Measurements from ENCODE around the gene FUZ. TPM values are rescaled to one million over a fixed set of nuclear protein-coding genes. Genes with fewer than 3 reads are reported as not detected.

FUZ gene
- total and polyA plus RNA-seq, 2 donors (not counting 1 experiment from before 2014, with no cell fraction given): 8.4 to 34.3 TPM

DNA sequence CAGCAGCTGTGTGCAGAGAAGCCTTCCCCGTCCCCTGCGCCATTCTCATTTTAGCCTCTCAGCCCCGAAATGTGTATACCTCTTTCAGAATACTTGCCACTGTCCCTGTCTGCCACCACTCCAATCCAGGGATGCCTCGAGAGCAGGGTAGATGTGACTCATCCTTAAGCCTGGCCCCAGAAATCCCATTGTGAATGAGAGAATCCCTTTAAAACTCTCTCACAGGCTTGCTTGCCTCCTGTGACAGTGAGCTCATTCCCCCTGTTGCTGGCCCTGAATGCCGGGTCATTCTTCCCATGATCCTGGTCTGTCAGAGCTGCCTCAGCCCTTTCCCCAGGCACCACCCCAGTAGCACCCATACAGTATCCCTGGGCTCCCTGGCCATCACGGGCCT is 36.7 kb downstream of the FUZ start:
- peaks cover 5% of the 10 kb centered on the region for H3K36me3 ChIP-seq (ENCODE audit: control insufficient read depth, insufficient read depth, low read length)
- H2AFZ ChIP-seq (ENCODE audit: low read length): no peak overlapping the region
- no peak for TF ChIP-seq EZH2 (IDR thresholded peaks at IDR 0.05; ENCODE audit: low read length, missing control alignments)
- TF ChIP-seq CTCF (conservative IDR thresholded peaks at IDR 0.05 in 1 of 2, IDR thresholded peaks at IDR 0.05 in 1 of 2; ENCODE audit: low read depth in 1 of 2, low read length in 2 of 2): no peak
- H3K9ac ChIP-seq (ENCODE audit: insufficient read depth, low read length): no peak overlapping the region
- H3K79me2 ChIP-seq (ENCODE audit: control insufficient read depth, insufficient read depth, low read length): peaks cover 54% of the 10 kb centered on the region
- H4K20me1 ChIP-seq (ENCODE audit: control insufficient read depth, extremely low read depth, insufficient read depth, low read length): no peaks in the 10 kb centered on the region
- H3K4me3 ChIP-seq (replicated peaks in 1 of 4; ENCODE audit: control extremely low read depth in 1 of 4, insufficient read depth in 1 of 4, low read depth in 3 of 4, low read length in 4 of 4): no peak overlapping the region
- H3K9me3 ChIP-seq (ENCODE audit: control insufficient read depth, insufficient read depth, low read depth, low read length): no peaks in the 10 kb centered on the region
- no peaks in the 10 kb centered on the region for H3K27me3 ChIP-seq (ENCODE audit: control insufficient read depth, insufficient read depth, low read length)
- no peak overlapping the region for H3K27ac ChIP-seq (ENCODE audit: insufficient read depth, low read length)
- no peak for DNase-seq (ENCODE audit: low read depth in 2 of 2)
- H3K4me1 ChIP-seq (ENCODE audit: control insufficient read depth, extremely low read depth, insufficient read depth, low read length): no peaks in the 10 kb centered on the region
- H3K4me2 ChIP-seq (ENCODE audit: extremely low read depth, insufficient read depth, low read length): no peak overlapping the region

- no peaks in the 10 kb centered on the region for H3K4me1 ChIP-seq (ENCODE audit: control insufficient read depth, extremely low read depth, insufficient read depth, low read length)
- H3K27ac ChIP-seq (ENCODE audit: insufficient read depth, low read length): no peak overlapping the region
- no peak overlapping the region for H3K4me3 ChIP-seq (replicated peaks in 1 of 4; ENCODE audit: control extremely low read depth in 1 of 4, insufficient read depth in 1 of 4, low read depth in 3 of 4, low read length in 4 of 4)
- peaks cover 54% of the 10 kb centered on the region for H3K79me2 ChIP-seq (ENCODE audit: control insufficient read depth, insufficient read depth, low read length)
- no peak overlapping the region for H3K9ac ChIP-seq (ENCODE audit: insufficient read depth, low read length)
- H3K4me2 ChIP-seq (ENCODE audit: extremely low read depth, insufficient read depth, low read length): no peak overlapping the region
- no peak for DNase-seq (ENCODE audit: low read depth in 2 of 2)
- H4K20me1 ChIP-seq (ENCODE audit: control insufficient read depth, extremely low read depth, insufficient read depth, low read length): no peaks in the 10 kb centered on the region
- no peaks in the 10 kb centered on the region for H3K9me3 ChIP-seq (ENCODE audit: control insufficient read depth, insufficient read depth, low read depth, low read length)
- TF ChIP-seq CTCF (conservative IDR thresholded peaks at IDR 0.05 in 1 of 2, IDR thresholded peaks at IDR 0.05 in 1 of 2; ENCODE audit: low read depth in 1 of 2, low read length in 2 of 2) (no peak), EZH2 (IDR thresholded peaks at IDR 0.05; ENCODE audit: low read length, missing control alignments) (no peak)
- H3K36me3 ChIP-seq (ENCODE audit: control insufficient read depth, insufficient read depth, low read length): peaks cover 4% of the 10 kb centered on the region
- no peak overlapping the region for H2AFZ ChIP-seq (ENCODE audit: low read length)
- H3K27me3 ChIP-seq (ENCODE audit: control insufficient read depth, insufficient read depth, low read length): no peaks in the 10 kb centered on the region
Observed at GRCh38 chr19:49775742-49776370, 37.2 kb downstream of the FUZ start.

DNA sequence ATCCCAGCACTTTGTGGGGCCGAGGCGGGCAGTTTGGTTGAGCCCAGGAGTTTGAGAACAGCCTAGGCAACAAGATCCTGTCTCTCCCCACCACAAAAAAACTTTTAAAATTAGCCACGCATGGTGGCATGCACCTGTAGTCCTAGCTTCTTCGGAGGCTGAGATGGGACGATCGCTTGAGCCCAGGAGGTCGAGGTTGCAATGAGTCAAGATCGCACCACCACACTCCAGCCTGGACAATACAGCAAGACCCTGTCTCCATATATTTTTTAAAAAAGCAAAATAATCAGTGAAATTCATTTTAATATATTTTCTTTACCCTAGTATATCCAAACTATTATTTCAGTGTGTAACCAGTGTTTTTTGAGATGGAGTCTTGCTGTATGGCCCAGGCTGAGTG is 38.1 kb downstream of the FUZ start:
- Histone ChIP-seq H3K4me2 (ENCODE audit: extremely low read depth, insufficient read depth, low read length) (no peak overlapping the region), H3K36me3 (ENCODE audit: control insufficient read depth, insufficient read depth, low read length) (peaks cover 2% of the 10 kb centered on the region), H3K4me1 (ENCODE audit: control insufficient read depth, extremely low read depth, insufficient read depth, low read length) (no peaks in the 10 kb centered on the region), H4K20me1 (ENCODE audit: control insufficient read depth, extremely low read depth, insufficient read depth, low read length) (no peaks in the 10 kb centered on the region), H2AFZ (ENCODE audit: low read length) (no peak overlapping the region), H3K79me2 (ENCODE audit: control insufficient read depth, insufficient read depth, low read length) (peaks cover 57% of the 10 kb centered on the region), H3K9me3 (ENCODE audit: control insufficient read depth, insufficient read depth, low read depth, low read length) (no peaks in the 10 kb centered on the region), H3K27ac (ENCODE audit: insufficient read depth, low read length) (no peak overlapping the region), H3K9ac (ENCODE audit: insufficient read depth, low read length) (no peak overlapping the region), H3K4me3 (replicated peaks in 1 of 4; ENCODE audit: control extremely low read depth in 1 of 4, insufficient read depth in 1 of 4, low read depth in 3 of 4, low read length in 4 of 4) (no peak overlapping the region), H3K27me3 (ENCODE audit: control insufficient read depth, insufficient read depth, low read length) (no peaks in the 10 kb centered on the region)
- DNase-seq (ENCODE audit: low read depth in 2 of 2): no peak
- TF ChIP-seq CTCF (conservative IDR thresholded peaks at IDR 0.05 in 1 of 2, IDR thresholded peaks at IDR 0.05 in 1 of 2; ENCODE audit: low read depth in 1 of 2, low read length in 2 of 2): no peak
